OCI-LY1 (cell line): ENCODE measurements around the gene CTSE.

Source experiments
- H2AFZ ChIP-seq: fragments of 200-600 bp; sonication (generic), shearing (Covaris generic); 2 replicates; pipeline ENCODE4 v1.6.0; 2014; ENCODE audit warnings: antibody characterized with exemption, mild to moderate bottlenecking, low read length
- H3F3A ChIP-seq: fragments of 200-600 bp; sonication (generic), shearing (Covaris generic); 2 replicates; pipeline ENCODE4 v1.6.0; 2014; ENCODE audit warnings: mild to moderate bottlenecking, antibody characterized with exemption, low read length, moderate library complexity; ENCODE audit not compliant: insufficient read depth
- H3K27ac ChIP-seq: fragments of 200-600 bp; sonication (generic); 2 replicates; pipeline ENCODE4 v1.5.1; 2014; ENCODE audit warnings: low read length, mixed run types, mild to moderate bottlenecking, low read depth; ENCODE audit not compliant: poor library complexity, severe bottlenecking
- H3K27me3 ChIP-seq: fragments of 200-600 bp; sonication (generic); 2 replicates; pipeline ENCODE4 v1.6.0; 2014; ENCODE audit warnings: antibody characterized with exemption, mild to moderate bottlenecking, low read length, moderate library complexity; ENCODE audit not compliant: insufficient read depth
- H3K36me3 ChIP-seq: fragments of 200-600 bp; sonication (generic); 2 replicates; pipeline ENCODE4 v1.6.1; 2014; ENCODE audit warnings: mild to moderate bottlenecking, antibody characterized with exemption, low read length, moderate library complexity, mixed read lengths; ENCODE audit not compliant: insufficient read depth
- H3K4me1 ChIP-seq: fragments of 200-600 bp; sonication (generic); 2 replicates; pipeline ENCODE4 v1.5.1; 2014; ENCODE audit warnings: mild to moderate bottlenecking, low read length, moderate library complexity; ENCODE audit not compliant: insufficient read depth, severe bottlenecking
- H3K4me2 ChIP-seq: fragments of 200-600 bp; sonication (generic), shearing (Covaris generic); 2 replicates; pipeline ENCODE4 v1.6.1; 2014; ENCODE audit warnings: low read length
- H3K4me3 ChIP-seq: fragments of 200-600 bp; sonication (generic); 2 replicates; pipeline ENCODE4 v1.5.1; 2014; ENCODE audit warnings: low read length, low read depth, mild to moderate bottlenecking, mixed read lengths; ENCODE audit not compliant: poor library complexity, severe bottlenecking
- H3K79me2 ChIP-seq: fragments of 200-600 bp; shearing (Covaris generic); 2 replicates; pipeline ENCODE4 v1.6.1; 2016; ENCODE audit warnings: mixed run types, low read length, mixed read lengths; ENCODE audit not compliant: insufficient read depth
- H3K9ac ChIP-seq: fragments of 200-600 bp; sonication (generic), shearing (Covaris generic); 2 replicates; pipeline ENCODE4 v1.6.1; 2014; ENCODE audit warnings: mild to moderate bottlenecking, low read length, mixed read lengths
- H3K9me2 ChIP-seq: fragments of 200-600 bp; sonication (generic), shearing (Covaris generic); 2 replicates; pipeline ENCODE4 v1.6.1; 2014; ENCODE audit warnings: low read depth, mild to moderate bottlenecking, low read length, mixed read lengths
- H3K9me3 ChIP-seq: fragments of 200-600 bp; shearing (Covaris generic); 2 replicates; pipeline ENCODE4 v1.6.1; 2014; ENCODE audit warnings: low read length, mixed read lengths
- H4K20me1 ChIP-seq: fragments of 200-600 bp; sonication (generic), shearing (Covaris generic); 2 replicates; pipeline ENCODE4 v1.6.0; 2016; ENCODE audit warnings: mild to moderate bottlenecking, low read length; ENCODE audit not compliant: insufficient read depth
- CTCF ChIP-seq: fragments of 200-600 bp; sonication (generic), shearing (Covaris generic); IDR thresholded peaks from 2 replicates; pipeline ENCODE4 v1.5.1; 2017; ENCODE audit warnings: mild to moderate bottlenecking, antibody characterized with exemption, low read length, moderate library complexity, mixed read lengths
- EZH2 ChIP-seq: fragments of 200-600 bp; sonication (generic), shearing (Covaris generic); IDR thresholded peaks from 2 replicates; pipeline ENCODE4 v1.8.0; 2017; ENCODE audit warnings: borderline replicate concordance, mixed run types, mild to moderate bottlenecking, antibody characterized with exemption, low read length, moderate library complexity, mixed read lengths

The CTSE gene

GRCh38 chr1:205959789-205960188, 63.9 kb downstream of the CTSE start:
- Histone ChIP-seq H3K9ac (no peak overlapping the region), H3K4me3 (no peak overlapping the region), H3K4me1 (no peaks in the 10 kb centered on the region), H2AFZ (no peak overlapping the region), H4K20me1 (no peaks in the 10 kb centered on the region), H3K27me3 (peaks cover under 1% of the 10 kb centered on the region; the same call in 1 of the 2 replicates), H3K36me3 (no peaks in the 10 kb centered on the region), H3F3A (no peaks in the 10 kb centered on the region), H3K9me3 (no peaks in the 10 kb centered on the region), H3K4me2 (no peak overlapping the region), H3K9me2 (no peaks in the 10 kb centered on the region), H3K79me2 (no peaks in the 10 kb centered on the region), H3K27ac (no peak overlapping the region)
- no peak for TF ChIP-seq EZH2
- TF ChIP-seq CTCF, result no peak
